ENCODE measurements around the gene SORT1. TPM values are rescaled to one million over a fixed set of nuclear protein-coding genes. Genes with fewer than 3 reads are reported as not detected.

SORT1 gene
- total RNA-seq, 4 donors from 2014 or later = 126 to 140 (median 130) TPM

DNA sequence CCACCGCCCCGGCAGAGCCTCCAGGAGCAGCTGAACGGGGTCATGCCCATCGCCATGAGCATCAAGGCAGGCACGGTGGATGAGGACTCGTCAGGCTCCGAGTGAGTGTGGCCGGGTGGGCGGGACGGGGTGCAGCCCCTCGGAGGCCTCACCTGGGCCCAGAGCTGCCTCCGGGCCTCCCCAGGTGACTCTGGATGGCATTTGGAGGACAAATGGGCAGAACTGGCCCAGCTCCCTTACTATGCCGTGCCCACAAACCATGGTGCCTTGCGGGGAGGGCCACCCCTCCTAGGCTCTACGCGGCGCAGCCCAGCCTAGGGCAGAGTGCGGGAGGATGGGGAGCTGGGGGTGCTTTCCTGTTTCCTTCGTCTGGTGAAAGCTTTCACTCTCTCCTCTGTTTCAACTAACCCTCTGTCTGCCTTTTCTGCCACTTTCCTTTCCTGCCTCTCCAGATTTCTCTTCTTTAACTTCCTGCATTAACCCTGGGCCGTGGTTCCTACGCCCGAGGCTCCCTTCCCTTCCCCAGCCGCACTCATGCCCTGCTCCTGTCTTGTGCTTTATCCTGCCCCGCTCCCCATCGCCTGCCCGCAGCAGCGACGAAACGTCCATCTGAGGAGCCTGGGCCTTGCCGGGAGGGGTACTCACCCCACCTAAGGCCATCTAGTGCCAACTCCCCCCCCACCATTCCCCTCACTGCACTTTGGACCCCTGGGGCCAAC is 124.0 kb downstream of the SORT1 start:
- TF ChIP-seq, protein P1, sequence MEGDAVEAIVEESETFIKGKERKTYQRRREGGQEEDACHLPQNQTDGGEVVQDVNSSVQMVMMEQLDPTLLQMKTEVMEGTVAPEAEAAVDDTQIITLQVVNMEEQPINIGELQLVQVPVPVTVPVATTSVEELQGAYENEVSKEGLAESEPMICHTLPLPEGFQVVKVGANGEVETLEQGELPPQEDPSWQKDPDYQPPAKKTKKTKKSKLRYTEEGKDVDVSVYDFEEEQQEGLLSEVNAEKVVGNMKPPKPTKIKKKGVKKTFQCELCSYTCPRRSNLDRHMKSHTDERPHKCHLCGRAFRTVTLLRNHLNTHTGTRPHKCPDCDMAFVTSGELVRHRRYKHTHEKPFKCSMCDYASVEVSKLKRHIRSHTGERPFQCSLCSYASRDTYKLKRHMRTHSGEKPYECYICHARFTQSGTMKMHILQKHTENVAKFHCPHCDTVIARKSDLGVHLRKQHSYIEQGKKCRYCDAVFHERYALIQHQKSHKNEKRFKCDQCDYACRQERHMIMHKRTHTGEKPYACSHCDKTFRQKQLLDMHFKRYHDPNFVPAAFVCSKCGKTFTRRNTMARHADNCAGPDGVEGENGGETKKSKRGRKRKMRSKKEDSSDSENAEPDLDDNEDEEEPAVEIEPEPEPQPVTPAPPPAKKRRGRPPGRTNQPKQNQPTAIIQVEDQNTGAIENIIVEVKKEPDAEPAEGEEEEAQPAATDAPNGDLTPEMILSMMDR (IDR thresholded peaks at IDR 0.05; ENCODE audit: low read depth) = no peak

DNA sequence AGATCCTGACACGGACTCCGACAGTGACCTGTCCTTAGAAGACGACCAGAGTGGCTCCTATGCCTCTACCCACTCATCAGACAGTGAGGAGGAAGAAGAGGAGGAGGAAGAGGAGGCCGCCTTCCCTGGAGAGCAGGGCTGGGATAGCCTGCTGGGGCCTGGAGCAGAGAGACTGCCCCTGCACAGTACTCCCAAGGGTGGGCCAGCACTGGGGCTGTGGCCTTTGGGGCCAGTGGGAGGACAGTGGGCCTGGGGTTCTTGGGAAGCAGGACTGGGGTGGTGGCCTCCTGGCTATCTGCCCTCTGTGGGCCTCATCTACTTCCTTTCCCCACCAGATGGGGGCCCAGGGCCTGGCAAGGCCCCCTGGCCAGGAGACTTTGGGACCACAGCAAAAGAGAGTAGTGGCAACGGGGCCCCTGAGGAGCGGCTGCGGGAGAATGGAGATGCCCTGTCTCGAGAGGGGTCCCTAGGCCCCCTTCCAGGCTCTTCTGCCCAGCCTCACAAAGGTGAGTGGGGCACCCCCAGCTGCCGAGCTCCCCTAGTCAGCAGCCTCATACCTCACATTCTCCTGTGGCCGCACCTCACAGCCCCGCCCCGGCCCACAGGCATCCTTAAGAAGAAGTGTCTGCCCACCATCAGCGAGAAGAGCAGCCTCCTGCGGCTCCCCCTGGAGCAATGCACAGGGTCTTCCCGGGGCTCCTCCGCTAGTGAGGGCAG is 124.7 kb downstream of the SORT1 start:
- TF ChIP-seq, protein P1 (IDR thresholded peaks at IDR 0.05; ENCODE audit: low read depth) = no peak

DNA sequence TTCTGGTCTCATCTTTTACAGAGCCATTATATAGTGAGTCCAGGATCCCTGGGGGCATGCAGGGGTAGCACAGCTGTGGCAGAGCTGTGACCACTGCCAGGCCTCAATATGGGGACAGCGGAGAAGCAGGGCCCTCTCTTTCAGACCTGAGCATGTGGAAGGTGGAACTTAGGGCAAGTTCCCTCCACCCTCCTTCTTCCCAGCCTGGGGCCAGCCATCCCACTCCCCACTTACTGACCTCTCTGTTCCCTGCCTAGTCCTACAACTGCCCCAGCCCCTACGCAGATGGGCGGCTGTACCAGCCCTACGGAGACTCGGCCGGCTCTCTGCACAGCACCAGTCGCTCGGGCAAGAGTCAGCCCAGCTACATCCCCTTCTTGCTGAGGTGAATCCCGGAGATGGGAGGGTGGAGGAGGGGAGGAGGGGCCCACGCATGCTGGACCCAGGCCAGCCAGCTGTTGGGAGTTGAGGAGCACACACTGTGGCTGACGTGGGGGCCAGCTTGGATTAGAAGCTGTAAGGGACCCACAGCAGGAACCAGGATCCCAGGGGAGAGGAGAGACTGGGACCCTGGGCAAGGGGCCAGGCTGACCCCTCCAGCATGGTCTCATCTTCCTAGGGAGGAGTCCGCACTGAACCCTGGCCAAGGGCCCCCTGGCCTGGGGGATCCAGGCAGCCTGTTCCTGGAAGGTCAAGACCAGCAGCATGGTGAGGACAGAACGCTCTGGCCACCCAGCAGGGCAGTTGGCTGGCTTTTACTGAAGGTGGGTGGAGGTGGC is 125.5 kb downstream of the SORT1 start:
- TF ChIP-seq, protein P1 (IDR thresholded peaks at IDR 0.05; ENCODE audit: low read depth) = no peak

DNA sequence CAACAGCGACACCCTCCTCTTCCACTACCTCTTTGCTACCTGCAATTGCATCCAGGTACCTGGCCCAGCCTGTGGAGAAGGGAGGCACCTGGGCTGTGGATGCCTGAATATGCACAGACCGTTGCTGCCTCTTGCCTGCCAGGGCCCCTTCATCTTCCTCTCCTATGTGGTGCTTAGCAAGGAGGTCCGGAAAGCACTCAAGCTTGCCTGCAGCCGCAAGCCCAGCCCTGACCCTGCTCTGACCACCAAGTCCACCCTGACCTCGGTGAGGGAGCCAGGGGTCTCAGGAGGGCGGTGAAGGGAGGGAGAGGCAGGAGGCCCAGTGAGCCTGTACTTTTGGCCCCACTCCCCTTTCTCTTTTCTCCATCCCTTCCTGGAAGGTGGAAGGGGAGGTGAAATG is 126.3 kb downstream of the SORT1 start:
- TF ChIP-seq, protein P1 (IDR thresholded peaks at IDR 0.05; ENCODE audit: low read depth) = no peak

DNA sequence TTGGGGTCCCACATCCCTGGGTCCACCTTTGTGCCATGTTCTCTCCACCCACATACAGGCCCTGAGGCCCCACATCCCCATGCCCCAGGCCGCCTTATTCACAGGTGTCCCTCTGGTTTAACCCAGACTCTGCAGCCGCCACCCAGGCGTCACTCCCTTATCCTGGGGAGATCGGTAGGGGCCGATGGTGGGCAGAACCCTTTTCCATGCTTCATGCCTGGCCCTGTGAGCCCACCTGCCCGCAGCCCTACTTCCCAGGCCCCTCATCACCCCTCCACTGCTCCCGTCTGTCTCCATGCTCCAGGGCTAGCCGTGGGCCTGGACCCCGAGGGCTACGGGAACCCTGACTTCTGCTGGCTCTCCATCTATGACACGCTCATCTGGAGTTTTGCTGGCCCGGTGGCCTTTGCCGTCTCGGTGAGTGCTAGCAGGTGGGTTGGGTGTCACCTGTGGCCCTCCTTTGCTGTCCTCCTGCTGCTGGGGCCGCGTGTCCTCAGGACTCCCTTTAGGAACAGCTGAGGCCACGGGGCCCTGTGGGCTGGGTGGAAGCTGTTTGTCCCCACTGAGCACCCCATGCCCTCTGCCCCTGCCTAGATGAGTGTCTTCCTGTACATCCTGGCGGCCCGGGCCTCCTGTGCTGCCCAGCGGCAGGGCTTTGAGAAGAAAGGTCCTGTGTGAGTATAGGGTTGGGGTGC is 126.9 kb downstream of the SORT1 start:
- TF ChIP-seq, protein P1 (IDR thresholded peaks at IDR 0.05; ENCODE audit: low read depth) = no peak

DNA sequence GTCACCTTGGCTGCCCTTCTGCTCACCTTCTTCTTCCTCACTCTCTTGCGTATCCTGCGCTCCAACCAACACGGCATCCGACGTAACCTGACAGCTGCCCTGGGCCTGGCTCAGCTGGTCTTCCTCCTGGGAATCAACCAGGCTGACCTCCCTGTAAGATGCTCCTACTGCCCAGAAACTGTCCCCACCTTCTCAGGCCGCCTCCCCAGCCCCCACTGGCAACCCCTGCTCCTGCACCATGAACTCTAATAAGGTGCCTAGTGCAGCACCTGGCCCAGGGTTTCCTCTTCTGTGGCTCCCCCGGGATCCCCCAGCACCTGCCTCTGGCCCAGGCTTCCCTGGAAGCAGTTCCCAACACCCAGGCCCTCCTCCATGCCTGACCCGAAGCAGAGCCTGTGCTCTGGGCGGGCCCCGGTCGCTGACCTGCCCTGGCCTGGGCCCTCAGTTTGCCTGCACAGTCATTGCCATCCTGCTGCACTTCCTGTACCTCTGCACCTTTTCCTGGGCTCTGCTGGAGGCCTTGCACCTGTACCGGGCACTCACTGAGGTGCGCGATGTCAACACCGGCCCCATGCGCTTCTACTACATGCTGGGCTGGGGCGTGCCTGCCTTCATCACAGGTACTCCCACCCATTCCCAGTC is 127.6 kb downstream of the SORT1 start:
- TF ChIP-seq, protein P1 (IDR thresholded peaks at IDR 0.05; ENCODE audit: low read depth) = no peak

All from subcutaneous adipose tissue (tissue), 4 donors.